Measurements from ENCODE around the gene FBXO41.

Gene FBXO41

DNA sequence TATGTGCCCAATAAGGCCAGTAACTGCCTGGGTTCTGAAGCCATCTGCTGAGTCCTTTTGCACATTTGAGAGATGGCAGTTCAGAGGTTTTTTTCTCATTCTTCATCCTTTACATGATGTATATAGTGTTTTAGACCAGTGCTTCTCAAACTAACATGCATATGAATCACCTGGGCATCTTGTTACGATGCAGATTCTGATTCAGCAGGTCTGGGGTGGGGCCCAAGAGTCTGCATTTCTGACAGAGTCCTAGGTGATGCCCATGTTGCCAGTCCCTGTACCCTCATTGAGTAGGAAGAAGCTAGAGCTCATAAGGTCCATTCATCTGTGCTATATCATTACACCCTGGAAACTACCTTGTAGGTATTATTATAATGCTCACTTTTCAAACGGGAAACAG lies 66.5 kb downstream of the FBXO41 start:
- Histone ChIP-seq H3K27ac (replicated peaks) (no peak overlapping the region), H3K4me3 (replicated peaks; ENCODE audit: insufficient read depth, low read length) (no peak overlapping the region), H3K27me3 (ENCODE audit: insufficient read depth, poor library complexity, severe bottlenecking) (no peaks in the 10 kb centered on the region)
- DNase-seq (ENCODE audit: low read depth in 1 of 2, low spot score in 1 of 2), result no peak
- TF ChIP-seq SPI1 (IDR thresholded peaks at IDR 0.05; ENCODE audit: borderline replicate concordance, low read depth) (no peak), GABPA (IDR thresholded peaks at IDR 0.05; ENCODE audit: low read depth) (no peak), POLR2AphosphoS5 (IDR thresholded peaks at IDR 0.05; ENCODE audit: low read depth) (no peak)
- TF ChIP-seq, protein P1, sequence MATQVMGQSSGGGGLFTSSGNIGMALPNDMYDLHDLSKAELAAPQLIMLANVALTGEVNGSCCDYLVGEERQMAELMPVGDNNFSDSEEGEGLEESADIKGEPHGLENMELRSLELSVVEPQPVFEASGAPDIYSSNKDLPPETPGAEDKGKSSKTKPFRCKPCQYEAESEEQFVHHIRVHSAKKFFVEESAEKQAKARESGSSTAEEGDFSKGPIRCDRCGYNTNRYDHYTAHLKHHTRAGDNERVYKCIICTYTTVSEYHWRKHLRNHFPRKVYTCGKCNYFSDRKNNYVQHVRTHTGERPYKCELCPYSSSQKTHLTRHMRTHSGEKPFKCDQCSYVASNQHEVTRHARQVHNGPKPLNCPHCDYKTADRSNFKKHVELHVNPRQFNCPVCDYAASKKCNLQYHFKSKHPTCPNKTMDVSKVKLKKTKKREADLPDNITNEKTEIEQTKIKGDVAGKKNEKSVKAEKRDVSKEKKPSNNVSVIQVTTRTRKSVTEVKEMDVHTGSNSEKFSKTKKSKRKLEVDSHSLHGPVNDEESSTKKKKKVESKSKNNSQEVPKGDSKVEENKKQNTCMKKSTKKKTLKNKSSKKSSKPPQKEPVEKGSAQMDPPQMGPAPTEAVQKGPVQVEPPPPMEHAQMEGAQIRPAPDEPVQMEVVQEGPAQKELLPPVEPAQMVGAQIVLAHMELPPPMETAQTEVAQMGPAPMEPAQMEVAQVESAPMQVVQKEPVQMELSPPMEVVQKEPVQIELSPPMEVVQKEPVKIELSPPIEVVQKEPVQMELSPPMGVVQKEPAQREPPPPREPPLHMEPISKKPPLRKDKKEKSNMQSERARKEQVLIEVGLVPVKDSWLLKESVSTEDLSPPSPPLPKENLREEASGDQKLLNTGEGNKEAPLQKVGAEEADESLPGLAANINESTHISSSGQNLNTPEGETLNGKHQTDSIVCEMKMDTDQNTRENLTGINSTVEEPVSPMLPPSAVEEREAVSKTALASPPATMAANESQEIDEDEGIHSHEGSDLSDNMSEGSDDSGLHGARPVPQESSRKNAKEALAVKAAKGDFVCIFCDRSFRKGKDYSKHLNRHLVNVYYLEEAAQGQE (IDR thresholded peaks at IDR 0.05; ENCODE audit: insufficient replicate concordance, low read depth), result no peak
- TF ChIP-seq, protein P2, sequence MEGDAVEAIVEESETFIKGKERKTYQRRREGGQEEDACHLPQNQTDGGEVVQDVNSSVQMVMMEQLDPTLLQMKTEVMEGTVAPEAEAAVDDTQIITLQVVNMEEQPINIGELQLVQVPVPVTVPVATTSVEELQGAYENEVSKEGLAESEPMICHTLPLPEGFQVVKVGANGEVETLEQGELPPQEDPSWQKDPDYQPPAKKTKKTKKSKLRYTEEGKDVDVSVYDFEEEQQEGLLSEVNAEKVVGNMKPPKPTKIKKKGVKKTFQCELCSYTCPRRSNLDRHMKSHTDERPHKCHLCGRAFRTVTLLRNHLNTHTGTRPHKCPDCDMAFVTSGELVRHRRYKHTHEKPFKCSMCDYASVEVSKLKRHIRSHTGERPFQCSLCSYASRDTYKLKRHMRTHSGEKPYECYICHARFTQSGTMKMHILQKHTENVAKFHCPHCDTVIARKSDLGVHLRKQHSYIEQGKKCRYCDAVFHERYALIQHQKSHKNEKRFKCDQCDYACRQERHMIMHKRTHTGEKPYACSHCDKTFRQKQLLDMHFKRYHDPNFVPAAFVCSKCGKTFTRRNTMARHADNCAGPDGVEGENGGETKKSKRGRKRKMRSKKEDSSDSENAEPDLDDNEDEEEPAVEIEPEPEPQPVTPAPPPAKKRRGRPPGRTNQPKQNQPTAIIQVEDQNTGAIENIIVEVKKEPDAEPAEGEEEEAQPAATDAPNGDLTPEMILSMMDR (IDR thresholded peaks at IDR 0.05; ENCODE audit: insufficient read depth, low read length), result no peak

DNA sequence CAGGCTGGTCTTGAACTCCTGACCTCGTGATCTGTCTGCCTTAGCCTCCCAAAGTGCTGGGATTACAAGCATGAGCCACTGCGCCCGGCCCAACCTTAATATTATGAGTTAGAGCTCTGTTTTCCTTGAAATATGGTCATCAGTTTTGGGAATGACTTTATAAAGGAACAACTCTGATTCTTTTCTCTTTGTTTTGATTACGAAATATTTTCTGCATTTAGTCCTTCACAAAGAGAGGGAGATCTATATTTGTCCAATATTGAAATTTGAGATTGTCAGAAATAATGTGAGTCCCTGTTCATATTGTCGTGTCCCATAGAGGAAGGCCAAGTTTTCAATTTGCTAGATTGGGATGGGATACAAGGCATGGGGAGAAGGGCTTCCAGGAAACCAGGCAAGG lies 67.1 kb downstream of the FBXO41 start:
- no peak for TF ChIP-seq POLR2AphosphoS5 (IDR thresholded peaks at IDR 0.05; ENCODE audit: low read depth)
- TF ChIP-seq, protein P2 (IDR thresholded peaks at IDR 0.05; ENCODE audit: insufficient read depth, low read length), result no peak
- no peak for TF ChIP-seq SPI1 (IDR thresholded peaks at IDR 0.05; ENCODE audit: borderline replicate concordance, low read depth)
- TF ChIP-seq GABPA (IDR thresholded peaks at IDR 0.05; ENCODE audit: low read depth), result no peak
- TF ChIP-seq, protein P1 (IDR thresholded peaks at IDR 0.05; ENCODE audit: insufficient replicate concordance, low read depth), result no peak
- H3K4me3 ChIP-seq (replicated peaks; ENCODE audit: insufficient read depth, low read length), result no peak overlapping the region

DNA sequence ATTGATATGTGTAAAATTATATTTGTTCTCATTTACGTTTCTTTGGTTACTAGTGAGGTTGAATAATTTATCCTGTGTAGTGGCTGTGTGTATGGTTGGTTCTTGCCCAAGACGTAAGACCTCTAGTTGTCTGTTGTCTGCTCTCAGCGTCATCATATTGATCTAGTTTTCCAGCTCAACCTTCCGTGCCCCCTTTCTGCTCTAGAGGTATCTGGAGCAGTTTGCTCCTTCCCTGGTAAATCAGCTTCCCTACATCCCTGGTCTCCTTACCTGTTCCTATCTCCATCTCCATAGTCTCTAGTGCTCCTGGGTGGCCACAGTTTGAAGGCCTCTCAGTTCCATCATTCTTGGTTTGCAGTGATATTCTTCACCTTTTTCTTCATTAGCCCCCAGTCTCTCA lies 69.0 kb downstream of the FBXO41 start:
- DNase-seq (ENCODE audit: low read depth in 1 of 2, low spot score in 1 of 2), result no peak
- Histone ChIP-seq H3K4me3 (replicated peaks; ENCODE audit: insufficient read depth, low read length) (no peak overlapping the region; the same call in 1 of the 2 replicates), H3K27ac (replicated peaks) (no peak overlapping the region), H3K27me3 (ENCODE audit: insufficient read depth, poor library complexity, severe bottlenecking) (no peaks in the 10 kb centered on the region)
- TF ChIP-seq SPI1 (IDR thresholded peaks at IDR 0.05; ENCODE audit: borderline replicate concordance, low read depth) (no peak), POLR2AphosphoS5 (IDR thresholded peaks at IDR 0.05; ENCODE audit: low read depth) (no peak), GABPA (IDR thresholded peaks at IDR 0.05; ENCODE audit: low read depth) (no peak)
- TF ChIP-seq, protein P2 (IDR thresholded peaks at IDR 0.05; ENCODE audit: insufficient read depth, low read length), result no peak
- TF ChIP-seq, protein P1 (IDR thresholded peaks at IDR 0.05; ENCODE audit: insufficient replicate concordance, low read depth), result no peak

More for the DNA sequence above, 67.1 kb downstream of the FBXO41 start:
- Histone ChIP-seq H3K27ac (replicated peaks) (no peak overlapping the region), H3K27me3 (ENCODE audit: insufficient read depth, poor library complexity, severe bottlenecking) (no peaks in the 10 kb centered on the region)
- DNase-seq (ENCODE audit: low read depth in 1 of 2, low spot score in 1 of 2), result no peak

Data from HL-60 (cell line).